IMR-90 (cell line): ENCODE data around the gene NDUFAF4. TPM values are rescaled to one million over a fixed set of nuclear protein-coding genes. Genes with fewer than 3 reads are reported as not detected.

Experiments used
- ATAC-seq: fragments of 200-7000 bp; cut with Tn5 transposase; 2 replicates; pipeline ENCODE4 v1.9.1; 2020; ENCODE audit warnings: low read depth, mild to moderate bottlenecking, moderate library complexity
- BruUV-seq: library from RNA; stranded (reverse); fragments of 400-500 nt; replicated peaks from 2 replicates; lab custom pipeline; 2021; lab: Mats Ljungman, UMichigan
- CTCF ChIA-PET: fragments of 300-600 bp; formaldehyde crosslinking; extraction: SDS; loops from one replicate; lab custom pipeline; 2021; ENCODE audit warnings: antibody characterized with exemption; lab: Yijun Ruan, JAX
- POLR2A ChIA-PET: fragments of 300-600 bp; sonication (Branson Sonifier 250); formaldehyde crosslinking; loops from one replicate; lab custom pipeline; 2022; ENCODE audit warnings: antibody characterized with exemption; ENCODE audit not compliant: unreplicated experiment; lab: Charles Lee
- DNase-seq: peaks from one replicate; pipeline ENCODE4 v3.0.0; 2013
- H2AFZ ChIP-seq: replicated peaks from 2 replicates; pipeline ENCODE3; 2013; ENCODE audit warnings: low read length, mild to moderate bottlenecking; ENCODE audit not compliant: poor library complexity
- H2AK5ac ChIP-seq: 2 replicates; pipeline ENCODE4 v1.6.1; 2013; ENCODE audit warnings: low read depth, low read length, inconsistent platforms
- H2AK9ac ChIP-seq: replicated peaks from 2 replicates; pipeline ENCODE3; 2013; ENCODE audit warnings: mild to moderate bottlenecking, low read depth, low read length, moderate library complexity; ENCODE audit not compliant: poor library complexity
- H2BK120ac ChIP-seq: 2 replicates; pipeline ENCODE4 v1.6.1; 2013; ENCODE audit warnings: low read depth, low read length, inconsistent platforms
- H2BK15ac ChIP-seq: 3 replicates; pipeline ENCODE4 v1.6.1; 2013; ENCODE audit warnings: low read depth, low read length, inconsistent platforms
- H2BK20ac ChIP-seq: 2 replicates; pipeline ENCODE4 v1.6.1; 2013; ENCODE audit warnings: low read depth, mild to moderate bottlenecking, inconsistent platforms, low read length, moderate library complexity
- H2BK5ac ChIP-seq: 2 replicates; pipeline ENCODE4 v1.6.1; 2013; ENCODE audit warnings: mild to moderate bottlenecking, low read depth, low read length, inconsistent platforms; ENCODE audit not compliant: poor library complexity, severe bottlenecking
- H3K14ac ChIP-seq: replicated peaks from 2 replicates; pipeline ENCODE4 v1.6.1; 2013; ENCODE audit warnings: low read depth, low read length, inconsistent platforms
- H3K18ac ChIP-seq: 2 replicates; pipeline ENCODE4 v1.6.1; 2013; ENCODE audit warnings: low read depth, low read length, control low read depth
- H3K23ac ChIP-seq: 2 replicates; pipeline ENCODE4 v1.6.1; 2013; ENCODE audit warnings: low read depth, low read length, inconsistent platforms
- H3K27ac ChIP-seq: 2 replicates; pipeline ENCODE4 v1.5.1; 2013; ENCODE audit warnings: mild to moderate bottlenecking, control low read depth, low read length; ENCODE audit not compliant: insufficient read depth
- H3K27me3 ChIP-seq: 2 replicates; pipeline ENCODE4 v1.6.1; 2013; ENCODE audit warnings: low read length; ENCODE audit not compliant: control insufficient read depth, insufficient read depth
- H3K36me3 ChIP-seq: 2 replicates; pipeline ENCODE4 v1.6.1; 2013; ENCODE audit warnings: low read length, mixed read lengths; ENCODE audit not compliant: control insufficient read depth, insufficient read depth
- H3K4ac ChIP-seq: 2 replicates; pipeline ENCODE4 v1.6.1; 2013; ENCODE audit warnings: low read depth, low read length, inconsistent platforms
- H3K4me1 ChIP-seq: 2 replicates; pipeline ENCODE4 v1.6.1; 2013; ENCODE audit warnings: low read length, mixed read lengths; ENCODE audit not compliant: control insufficient read depth, insufficient read depth
- H3K4me2 ChIP-seq: 2 replicates; pipeline ENCODE4 v1.6.1; 2013; ENCODE audit warnings: low read depth, mild to moderate bottlenecking, control low read depth, low read length, moderate library complexity
- H3K4me3 ChIP-seq: 2 replicates; pipeline ENCODE4 v1.5.1; 2013; ENCODE audit warnings: low read depth, mild to moderate bottlenecking, control low read depth, low read length, moderate library complexity; ENCODE audit not compliant: insufficient read depth
- H3K56ac ChIP-seq: 2 replicates; pipeline ENCODE4 v1.6.1; 2013; ENCODE audit warnings: low read length, inconsistent platforms; ENCODE audit not compliant: insufficient read depth; ENCODE audit errors: extremely low read depth
- H3K79me1 ChIP-seq, 2 experiments: 2 replicates each; pipeline ENCODE4 v1.6.1; 2013; ENCODE audit warnings: low read length in 2 of 2, inconsistent platforms in 1 of 2, low read depth in 1 of 2
- H3K9ac ChIP-seq: 2 replicates; pipeline ENCODE4 v1.6.1; 2013; ENCODE audit warnings: low read depth, low read length, control low read depth
- H3K9me1 ChIP-seq: 2 replicates; pipeline ENCODE4 v1.6.1; 2013; ENCODE audit warnings: low read length, inconsistent platforms; ENCODE audit not compliant: insufficient read depth
- H3K9me3 ChIP-seq: 2 replicates; pipeline ENCODE4 v1.6.1; 2013; ENCODE audit warnings: low read length; ENCODE audit not compliant: control insufficient read depth, insufficient read depth
- H4K20me1 ChIP-seq: 2 replicates; pipeline ENCODE4 v1.6.1; 2013; ENCODE audit warnings: low read length, inconsistent platforms; ENCODE audit not compliant: insufficient read depth
- H4K5ac ChIP-seq: 2 replicates; pipeline ENCODE4 v1.6.1; 2013; ENCODE audit warnings: mild to moderate bottlenecking, low read depth, low read length, control low read depth
- H4K8ac ChIP-seq, 2 experiments: 2 replicates each; pipeline ENCODE4 v1.6.1; 2013; ENCODE audit warnings: low read depth in 2 of 2, low read length in 2 of 2, control low read depth in 1 of 2, inconsistent platforms in 1 of 2
- H4K91ac ChIP-seq: 2 replicates; pipeline ENCODE4 v1.6.1; 2013; ENCODE audit warnings: low read depth, low read length, inconsistent platforms; ENCODE audit not compliant: insufficient read depth
- CTCF ChIP-seq: conservative IDR thresholded peaks from 2 replicates; pipeline ENCODE4 v1.5.1; 2012; ENCODE audit warnings: mild to moderate bottlenecking, low read depth, low read length, improper control_type of control experiment
- FOS ChIP-seq: fragments of 150-350 bp; IDR thresholded peaks from 2 replicates; pipeline ENCODE4 v1.6.1; 2016; ENCODE audit warnings: low read depth, low read length
- MAZ ChIP-seq: IDR thresholded peaks from 2 replicates; pipeline ENCODE4 v1.6.1; 2012; ENCODE audit warnings: low read depth, mild to moderate bottlenecking, low read length, improper control_type of control experiment, moderate library complexity, borderline replicate concordance
- RAD21 ChIP-seq: IDR thresholded peaks from 2 replicates; pipeline ENCODE4 v1.6.1; 2012; ENCODE audit warnings: low read length, improper control_type of control experiment
- RFX5 ChIP-seq: IDR thresholded peaks from 2 replicates; pipeline ENCODE4 v1.8.0; 2012; ENCODE audit warnings: low read depth, mild to moderate bottlenecking, low read length, moderate library complexity
- WGBS, 2 experiments: methylation state at CpG; one replicate each; pipeline versions ENCODE4 v1.1.5 to v1.1.7; 2013; ENCODE audit warnings: missing lambda C conversion rate in 2 of 2; ENCODE audit not compliant: insufficient read length in 1 of 2; ENCODE audit errors: extremely low coverage in 2 of 2; 5-methylcytosine and 5-hydroxymethylcytosine counted together
- dilution Hi-C: fragments of 300-500 bp; cut with HindIII; formaldehyde crosslinking; loops from one replicate; pipeline ENCODE4 v1.14.3; 2018; ENCODE audit warnings: low sequenced_read_pairs; ENCODE audit not compliant: unreplicated experiment
- in situ Hi-C: fragments of 300-500 bp; cut with MboI; formaldehyde crosslinking; loops from 3 replicates; pipeline ENCODE4 v1.14.3; 2019; ENCODE audit warnings: low sequenced_read_pairs, inconsistent platforms, mixed read lengths
- intact Hi-C: fragments of 100-400 bp; cut with micrococcal nuclease; formaldehyde crosslinking; loops from 2 replicates; pipeline ENCODE4 v1.10.0; 2022
- polyA plus RNA-seq, 3 experiments: library from polyadenylated mRNA; depleted of rRNA; stranded (reverse); fragments of >200 nt; gene quantifications; 2 replicates each; pipeline ENCODE4 v1.2.3, GENCODE V29; 2012; ENCODE audit warnings: low replicate concordance in 1 of 3
- total RNA-seq: library from RNA; depleted of rRNA; stranded (reverse); fragments of >200 nt; gene quantifications from 2 replicates; pipeline ENCODE4 v1.2.3, GENCODE V29; 2012
- TF ChIP-seq, protein P1 (sequence below): fragments of 150-350 bp; IDR thresholded peaks from 2 replicates; pipeline ENCODE4 v1.6.1; 2016; ENCODE audit warnings: low read depth, mild to moderate bottlenecking, low read length, moderate library complexity, borderline replicate concordance

The NDUFAF4 gene
- total and polyA plus RNA-seq, 2 of the 4 experiments (the other 2 are of a cell fraction) = 6.3 to 13.4 TPM

GRCh38 chr6:96864216-96865054 is 33.3 kb downstream of the NDUFAF4 start:
- no peak overlapping the region for H3K27ac ChIP-seq
- no peak overlapping the region for H2BK15ac ChIP-seq
- H2AK9ac ChIP-seq = no peak overlapping the region
- H3K36me3 ChIP-seq = no peaks in the 10 kb centered on the region
- no peaks in the 10 kb centered on the region for H4K20me1 ChIP-seq
- no peak overlapping the region for H2AK5ac ChIP-seq
- ATAC-seq = no peak
- H2BK20ac ChIP-seq = no peak overlapping the region
- H4K5ac ChIP-seq = no peak overlapping the region
- WGBS, 2 experiments = no CpG with 5 or more reads among the region's 3 CpGs
- no peak overlapping the region for H2BK120ac ChIP-seq
- no peak overlapping the region for H3K4ac ChIP-seq
- H2BK5ac ChIP-seq = no peak overlapping the region
- no TSS peak for BruUV-seq
- no peak overlapping the region for H2AFZ ChIP-seq
- intact Hi-C loops (no loop called here), dilution Hi-C loops (no loop called here), in situ Hi-C loops (no loop called here)
- no peak overlapping the region for H3K4me2 ChIP-seq
- H4K8ac ChIP-seq = no peak overlapping the region
- H3K23ac ChIP-seq = no peak overlapping the region
- H3K9me1 ChIP-seq = no peaks in the 10 kb centered on the region
- TF ChIP-seq MAZ = no peak
- no peak for TF ChIP-seq RFX5
- no peak for TF ChIP-seq RAD21
- TF ChIP-seq, protein P1, sequence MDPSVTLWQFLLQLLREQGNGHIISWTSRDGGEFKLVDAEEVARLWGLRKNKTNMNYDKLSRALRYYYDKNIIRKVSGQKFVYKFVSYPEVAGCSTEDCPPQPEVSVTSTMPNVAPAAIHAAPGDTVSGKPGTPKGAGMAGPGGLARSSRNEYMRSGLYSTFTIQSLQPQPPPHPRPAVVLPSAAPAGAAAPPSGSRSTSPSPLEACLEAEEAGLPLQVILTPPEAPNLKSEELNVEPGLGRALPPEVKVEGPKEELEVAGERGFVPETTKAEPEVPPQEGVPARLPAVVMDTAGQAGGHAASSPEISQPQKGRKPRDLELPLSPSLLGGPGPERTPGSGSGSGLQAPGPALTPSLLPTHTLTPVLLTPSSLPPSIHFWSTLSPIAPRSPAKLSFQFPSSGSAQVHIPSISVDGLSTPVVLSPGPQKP = no peak
- TF ChIP-seq CTCF = no peak
- TF ChIP-seq FOS = no peak
- H4K91ac ChIP-seq = no peak overlapping the region
- no peaks in the 10 kb centered on the region for H3K9me3 ChIP-seq
- no peak overlapping the region for H3K14ac ChIP-seq
- no peak overlapping the region for H3K4me3 ChIP-seq
- H3K79me1 ChIP-seq = no peaks in the 10 kb centered on the region
- DNase-seq = no peak
- POLR2A ChIA-PET = interaction anchor here (0.6 kb wide), 1 partner anchor 13 kb away, joined by 3 read pairs; no protein-coding TSS in a partner anchor
- H3K9ac ChIP-seq = no peak overlapping the region
- H3K4me1 ChIP-seq = no peaks in the 10 kb centered on the region
- no peak overlapping the region for H3K18ac ChIP-seq
- H3K56ac ChIP-seq = no peak overlapping the region
- peaks cover 8% of the 10 kb centered on the region for H3K27me3 ChIP-seq
- CTCF ChIA-PET = no interaction called here
